Body of pancreas (tissue), 4 donors: Measurements from ENCODE around the gene G3BP1.

Source experiments
- CTCF ChIP-seq, 7 experiments: fragments of 450-650 bp in 4 of 7; fragments of 200-600 bp in 3 of 7; sonication (generic) in 3 of 7; IDR thresholded peaks; one replicate each; pipeline ENCODE4 v1.5.1; 2016 to 2019; ENCODE audit warnings: antibody characterized with exemption in 7 of 7
- POLR2A ChIP-seq, 3 donors: fragments of 450-650 bp; IDR thresholded peaks; one replicate each; pipeline ENCODE4 v1.6.1; 2016; ENCODE audit warnings: antibody characterized with exemption in 3 of 3, mild to moderate bottlenecking in 2 of 3

GRCh38 chr5:151743530-151743929 is 28.2 kb upstream of the G3BP1 start:
- TF ChIP-seq POLR2A (IDR thresholded peaks at IDR 0.05) (no peak), CTCF (IDR thresholded peaks at IDR 0.05) (no peak)
